ENCODE data around the gene ADAMTS2. TPM values are rescaled to one million over a fixed set of nuclear protein-coding genes. Genes with fewer than 3 reads are reported as not detected.

Gene ADAMTS2
- total and polyA plus RNA-seq, 2 donors from 2014 or later, result 2.0 to 13.6 TPM

DNA sequence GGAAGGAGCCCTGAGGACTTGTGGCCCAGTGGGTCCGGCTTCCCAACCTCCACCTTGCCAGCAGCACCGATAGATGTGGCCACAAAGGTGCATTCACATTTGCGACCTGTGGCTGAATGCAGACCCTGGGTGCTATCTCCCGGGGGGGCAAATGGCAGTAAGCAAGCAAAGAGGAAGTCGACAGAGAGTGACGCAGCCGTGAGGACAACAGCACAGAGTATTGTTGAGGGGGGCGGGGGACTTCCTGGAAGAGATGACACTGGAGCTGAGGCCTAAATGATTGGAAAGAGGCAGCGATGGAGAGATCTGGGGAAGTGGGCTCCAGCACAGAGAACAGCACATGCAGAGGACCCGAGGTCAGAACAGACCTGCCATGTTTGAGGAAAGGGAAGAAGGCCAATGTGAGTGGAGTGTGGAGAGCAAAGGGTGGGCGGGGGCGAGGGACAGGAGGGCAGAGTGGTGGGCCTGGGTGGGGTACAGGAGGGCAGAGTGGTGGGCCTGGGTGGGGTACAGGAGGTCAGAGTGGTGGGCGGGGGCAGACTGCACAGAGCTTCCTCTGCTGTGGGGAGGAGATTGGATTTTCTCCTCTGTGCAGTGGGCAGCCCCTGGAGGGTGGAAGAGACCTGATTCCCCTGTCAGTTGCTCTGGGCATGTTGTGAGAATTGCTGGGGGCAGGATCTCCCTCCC lies 42.6 kb downstream of the ADAMTS2 start:
- intact Hi-C loops (cut with DNase I), result no loop called here
- Histone ChIP-seq H3K9me3 (ENCODE audit: control insufficient read depth in 2 of 3, insufficient read depth in 1 of 3, low read length in 3 of 3) (peaks cover 0 to 15% (median 0%) of the 10 kb centered on the region in 3 donors), H3K27me3 (ENCODE audit: control insufficient read depth, insufficient read depth, low read length) (no peaks in the 10 kb centered on the region), H3K36me3 (ENCODE audit: control insufficient read depth in 2 of 3, insufficient read depth in 3 of 3, low read length in 3 of 3) (no peaks in the 10 kb centered on the region), H3K4me3 (ENCODE audit: low read length in 3 of 3) (no peak overlapping the region), H3K4me1 (ENCODE audit: control insufficient read depth in 2 of 3, insufficient read depth in 2 of 3, low read depth in 1 of 3, low read length in 3 of 3) (no peaks in the 10 kb centered on the region), H3K27ac (ENCODE audit: low read depth in 2 of 2, low read length in 2 of 2) (no peak overlapping the region), H3K9ac (ENCODE audit: low read length in 3 of 3) (no peak overlapping the region)
- TF ChIP-seq, protein P1, sequence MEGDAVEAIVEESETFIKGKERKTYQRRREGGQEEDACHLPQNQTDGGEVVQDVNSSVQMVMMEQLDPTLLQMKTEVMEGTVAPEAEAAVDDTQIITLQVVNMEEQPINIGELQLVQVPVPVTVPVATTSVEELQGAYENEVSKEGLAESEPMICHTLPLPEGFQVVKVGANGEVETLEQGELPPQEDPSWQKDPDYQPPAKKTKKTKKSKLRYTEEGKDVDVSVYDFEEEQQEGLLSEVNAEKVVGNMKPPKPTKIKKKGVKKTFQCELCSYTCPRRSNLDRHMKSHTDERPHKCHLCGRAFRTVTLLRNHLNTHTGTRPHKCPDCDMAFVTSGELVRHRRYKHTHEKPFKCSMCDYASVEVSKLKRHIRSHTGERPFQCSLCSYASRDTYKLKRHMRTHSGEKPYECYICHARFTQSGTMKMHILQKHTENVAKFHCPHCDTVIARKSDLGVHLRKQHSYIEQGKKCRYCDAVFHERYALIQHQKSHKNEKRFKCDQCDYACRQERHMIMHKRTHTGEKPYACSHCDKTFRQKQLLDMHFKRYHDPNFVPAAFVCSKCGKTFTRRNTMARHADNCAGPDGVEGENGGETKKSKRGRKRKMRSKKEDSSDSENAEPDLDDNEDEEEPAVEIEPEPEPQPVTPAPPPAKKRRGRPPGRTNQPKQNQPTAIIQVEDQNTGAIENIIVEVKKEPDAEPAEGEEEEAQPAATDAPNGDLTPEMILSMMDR (IDR thresholded peaks at IDR 0.05; ENCODE audit: borderline replicate concordance, extremely low read depth, insufficient read depth), result no peak
- peak in 1 of 5 donors; percentile 50 for DNase-seq
- FAIRE-seq, result no peak

DNA sequence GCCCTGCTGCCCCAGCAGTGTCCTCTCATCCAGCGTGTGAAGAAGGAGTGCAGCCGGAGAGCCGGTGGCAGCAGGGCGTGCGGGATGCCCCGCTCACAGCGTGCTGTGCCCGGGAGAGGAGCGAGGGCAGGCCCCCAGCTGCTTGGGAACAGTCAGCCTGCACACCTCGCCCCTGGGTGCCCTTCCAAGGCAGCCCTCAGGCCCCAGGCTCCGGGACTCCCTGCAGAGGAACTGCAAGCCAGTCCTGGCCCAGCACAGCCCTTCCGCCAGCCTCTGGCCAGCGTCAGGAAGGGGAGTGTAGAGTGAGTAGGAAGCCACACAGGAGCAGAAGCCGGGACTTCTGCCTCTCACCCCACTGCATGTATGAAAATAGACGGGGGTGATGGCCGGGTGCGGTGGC lies 43.5 kb downstream of the ADAMTS2 start:
- Histone ChIP-seq H3K9me3 (ENCODE audit: control insufficient read depth in 2 of 3, insufficient read depth in 1 of 3, low read length in 3 of 3) (peaks cover 0 to 15% (median 0%) of the 10 kb centered on the region in 3 donors), H3K9ac (ENCODE audit: low read length in 3 of 3) (no peak overlapping the region), H3K36me3 (ENCODE audit: control insufficient read depth in 2 of 3, insufficient read depth in 3 of 3, low read length in 3 of 3) (no peaks in the 10 kb centered on the region), H3K4me1 (ENCODE audit: control insufficient read depth in 2 of 3, insufficient read depth in 2 of 3, low read depth in 1 of 3, low read length in 3 of 3) (no peaks in the 10 kb centered on the region), H3K27ac (ENCODE audit: low read depth in 2 of 2, low read length in 2 of 2) (no peak overlapping the region), H3K4me3 (ENCODE audit: low read length in 3 of 3) (no peak overlapping the region), H3K27me3 (ENCODE audit: control insufficient read depth, insufficient read depth, low read length) (no peaks in the 10 kb centered on the region)
- TF ChIP-seq, protein P1 (IDR thresholded peaks at IDR 0.05; ENCODE audit: borderline replicate concordance, extremely low read depth, insufficient read depth), result no peak
- no peak for FAIRE-seq
- intact Hi-C loops (cut with DNase I), result no loop called here
- DNase-seq, result peak in 1 of 5 donors; percentile 68

DNA sequence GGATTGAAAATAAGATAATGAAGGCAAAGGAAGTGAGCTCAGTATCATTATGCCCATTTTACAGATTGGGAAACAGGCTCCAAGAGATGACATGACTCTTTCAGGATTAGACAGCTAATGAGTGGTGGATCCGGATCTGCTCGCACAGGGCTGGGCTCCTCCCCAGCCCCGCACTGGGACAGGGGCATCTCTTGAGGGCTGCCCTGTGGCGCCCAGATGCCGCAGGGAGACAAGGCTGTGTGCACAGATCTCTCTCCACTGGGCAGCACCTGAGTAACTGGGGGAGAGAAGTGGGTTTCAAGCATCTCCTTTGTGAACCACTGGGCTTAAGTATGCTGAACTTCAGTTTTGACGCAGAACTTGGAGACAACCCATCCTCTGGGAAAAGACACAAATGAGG lies 43.9 kb downstream of the ADAMTS2 start:
- intact Hi-C loops (cut with DNase I), result no loop called here
- peaks cover 0 to 15% (median 0%) of the 10 kb centered on the region in 3 donors for H3K9me3 ChIP-seq (ENCODE audit: control insufficient read depth in 2 of 3, insufficient read depth in 1 of 3, low read length in 3 of 3)
- no peak overlapping the region for H3K4me3 ChIP-seq (ENCODE audit: low read length in 3 of 3)
- H3K27ac ChIP-seq (ENCODE audit: low read depth in 2 of 2, low read length in 2 of 2), result no peak overlapping the region
- no peak for FAIRE-seq
- H3K36me3 ChIP-seq (ENCODE audit: control insufficient read depth in 2 of 3, insufficient read depth in 3 of 3, low read length in 3 of 3), result no peaks in the 10 kb centered on the region
- no peak overlapping the region for H3K9ac ChIP-seq (ENCODE audit: low read length in 3 of 3)
- TF ChIP-seq, protein P1 (IDR thresholded peaks at IDR 0.05; ENCODE audit: borderline replicate concordance, extremely low read depth, insufficient read depth), result no peak
- no peaks in the 10 kb centered on the region for H3K4me1 ChIP-seq (ENCODE audit: control insufficient read depth in 2 of 3, insufficient read depth in 2 of 3, low read depth in 1 of 3, low read length in 3 of 3)
- DNase-seq, result peak in 1 of 5 donors; percentile 39
- H3K27me3 ChIP-seq (ENCODE audit: control insufficient read depth, insufficient read depth, low read length), result no peaks in the 10 kb centered on the region

All from kidney (tissue), 14 donors.